Inferior parietal cortex (tissue), 1 donor: ENCODE data around the gene MARCHF10.

ENCODE experiments used
- DNase-seq: peaks from one replicate; pipeline ENCODE4 v3.0.0-alpha.2; 2016; ENCODE audit errors: extremely low spot score

Gene MARCHF10

GRCh38 chr17:62821189-62822079 is 13.3 kb upstream of the MARCHF10 start:
- DNase-seq, result no peak

- DNase-seq, result no peak
Measured at GRCh38 chr17:62819511-62820221, 11.6 kb upstream of the MARCHF10 start.

DNA sequence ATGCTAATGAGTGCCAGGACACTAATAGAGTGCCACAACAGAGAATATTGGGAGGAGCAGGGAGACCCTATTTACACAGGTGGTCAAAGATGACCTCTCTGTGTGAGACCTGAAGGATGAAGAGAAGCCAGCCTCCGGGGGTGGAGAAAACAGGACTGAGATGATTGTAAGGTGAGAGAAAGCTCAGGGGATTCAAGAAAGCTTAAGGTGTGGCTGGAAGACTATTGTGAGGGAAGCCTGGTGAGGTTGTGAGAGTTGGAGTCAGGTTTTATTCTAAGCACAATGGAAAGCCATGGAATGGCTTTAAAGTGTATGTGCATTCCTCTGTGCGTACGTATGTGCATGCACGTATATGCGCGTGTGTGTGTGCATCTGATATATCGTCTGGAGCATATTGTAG is 10.4 kb upstream of the MARCHF10 start:
- no peak for DNase-seq

DNA sequence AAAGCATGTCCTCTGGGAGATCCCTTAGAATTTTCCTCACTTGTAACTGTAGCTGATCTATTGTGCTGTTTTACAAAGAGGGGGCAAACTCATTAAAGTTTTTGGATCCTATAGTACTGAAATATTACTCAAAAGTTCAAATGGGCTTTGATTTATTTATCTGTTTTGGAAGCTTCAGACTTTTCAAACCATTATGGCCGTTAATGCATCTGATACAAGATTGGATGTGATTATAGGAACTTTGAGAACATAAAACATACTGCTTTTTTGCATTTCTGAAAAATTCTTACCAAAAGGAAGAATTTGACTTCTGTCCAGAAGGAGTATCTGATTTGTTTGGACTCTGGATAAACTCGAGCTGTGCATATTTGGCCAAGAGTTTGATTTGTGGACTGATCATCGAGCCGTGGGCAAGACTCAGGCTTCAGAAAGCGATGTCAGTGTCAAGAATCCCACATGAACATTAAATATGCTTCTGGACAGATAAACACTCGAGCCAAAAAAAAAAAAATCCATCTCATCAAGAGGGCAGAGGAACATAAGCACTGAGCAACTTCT is 8.2 kb upstream of the MARCHF10 start:
- no peak for DNase-seq

GRCh38 chr17:62809656-62810055 is 1.5 kb upstream of the MARCHF10 start:
- DNase-seq, result peak; percentile 42

- DNase-seq, result no peak
Measured at GRCh38 chr17:62808576-62808970, 459 bp upstream of the MARCHF10 start.

GRCh38 chr17:62805234-62805633 is 2.9 kb downstream of the MARCHF10 start:
- no peak for DNase-seq

- no peak for DNase-seq
Measured at GRCh38 chr17:62804822-62805221, 3.3 kb downstream of the MARCHF10 start.

- no peak for DNase-seq
Measured at GRCh38 chr17:62804025-62804424, 4.1 kb downstream of the MARCHF10 start.

GRCh38 chr17:62802561-62803205 is 5.4 kb downstream of the MARCHF10 start:
- DNase-seq, result no peak

GRCh38 chr17:62801553-62802114 is 6.5 kb downstream of the MARCHF10 start:
- DNase-seq, result no peak

DNA sequence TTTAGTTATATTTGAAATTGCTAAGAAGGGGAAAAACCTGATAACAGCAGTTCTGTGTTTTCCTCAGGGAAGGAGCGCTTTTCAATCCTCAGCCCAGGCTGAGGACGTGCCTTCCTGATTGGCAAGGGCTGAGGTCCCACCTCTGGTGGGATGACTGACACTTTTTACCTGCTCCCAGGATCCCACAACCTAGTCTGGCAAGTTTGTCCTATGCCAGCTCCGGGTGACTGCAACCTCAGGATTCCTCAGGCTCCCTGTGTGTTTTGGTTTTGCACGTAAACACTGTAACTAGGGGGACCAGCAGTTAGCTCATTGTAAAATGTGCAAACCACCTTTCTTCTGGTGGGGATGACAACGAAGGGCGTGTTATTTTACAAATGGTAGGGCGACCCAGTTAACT is 7.5 kb downstream of the MARCHF10 start:
- no peak for DNase-seq

- no peak for DNase-seq
Measured at GRCh38 chr17:62797959-62798358, 10.2 kb downstream of the MARCHF10 start.

- no peak for DNase-seq
Measured at GRCh38 chr17:62796291-62796690, 11.8 kb downstream of the MARCHF10 start.

DNA sequence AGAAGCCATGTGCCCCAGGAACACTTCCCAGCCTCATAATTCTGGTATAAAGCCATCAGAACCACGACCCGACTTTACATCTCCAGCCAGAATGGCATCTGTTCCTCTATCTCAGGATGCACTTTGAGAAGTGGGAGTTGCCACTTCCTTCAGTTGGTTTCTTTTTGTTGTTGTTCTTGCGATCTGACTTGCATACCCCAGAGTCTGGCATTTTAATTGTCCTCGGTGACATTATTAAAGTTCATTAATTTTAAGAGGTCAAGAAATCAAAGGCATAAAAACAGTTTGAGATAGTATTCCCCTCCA is 13.5 kb downstream of the MARCHF10 start:
- DNase-seq, result no peak

DNA sequence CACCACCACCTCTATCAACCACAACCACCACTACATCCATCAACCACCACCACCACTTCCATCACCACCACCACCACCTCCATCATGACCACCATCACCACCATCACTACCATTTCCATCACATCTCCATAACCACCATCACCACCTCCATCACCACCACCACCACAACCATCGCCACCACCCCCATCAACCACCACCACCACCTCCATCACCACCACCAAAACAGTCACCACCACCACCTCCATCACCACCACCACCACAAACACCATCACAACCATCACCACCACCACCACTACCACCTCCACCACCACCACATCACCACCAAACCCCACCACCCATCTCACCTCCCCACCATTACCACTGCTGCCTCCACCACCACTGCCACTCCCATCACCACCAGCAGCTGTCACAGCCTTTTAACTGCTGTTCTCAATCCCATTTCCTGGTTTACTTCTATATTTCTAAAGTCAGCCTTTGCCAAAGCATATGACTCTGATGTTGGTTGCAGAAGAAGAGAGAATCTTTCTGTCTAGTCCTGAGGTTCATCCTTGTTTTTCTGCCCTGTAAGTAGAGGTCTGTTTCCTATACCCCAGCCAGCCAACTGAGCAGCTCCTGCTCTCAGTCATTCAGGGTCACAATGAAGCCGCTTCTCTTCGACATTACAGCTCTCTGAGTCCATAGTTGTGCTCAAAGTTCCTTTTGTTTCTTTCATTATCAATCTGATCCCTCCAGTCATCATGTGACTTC is 14.0 kb downstream of the MARCHF10 start:
- DNase-seq, result no peak

DNA sequence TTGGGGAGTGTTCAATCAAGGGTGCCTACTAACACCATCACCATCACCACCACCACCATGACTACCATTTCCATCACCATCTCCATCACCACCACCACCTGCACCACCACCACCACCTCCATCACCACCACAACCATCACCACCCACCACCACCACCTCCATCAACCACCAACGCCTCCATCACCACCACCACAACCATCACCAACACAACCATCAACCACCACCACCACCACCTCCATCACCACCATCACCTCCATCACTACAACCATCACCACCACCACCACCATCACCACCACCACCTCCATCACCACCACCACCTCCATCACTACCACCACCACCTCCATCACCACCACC is 15.7 kb downstream of the MARCHF10 start:
- DNase-seq, result no peak

DNA sequence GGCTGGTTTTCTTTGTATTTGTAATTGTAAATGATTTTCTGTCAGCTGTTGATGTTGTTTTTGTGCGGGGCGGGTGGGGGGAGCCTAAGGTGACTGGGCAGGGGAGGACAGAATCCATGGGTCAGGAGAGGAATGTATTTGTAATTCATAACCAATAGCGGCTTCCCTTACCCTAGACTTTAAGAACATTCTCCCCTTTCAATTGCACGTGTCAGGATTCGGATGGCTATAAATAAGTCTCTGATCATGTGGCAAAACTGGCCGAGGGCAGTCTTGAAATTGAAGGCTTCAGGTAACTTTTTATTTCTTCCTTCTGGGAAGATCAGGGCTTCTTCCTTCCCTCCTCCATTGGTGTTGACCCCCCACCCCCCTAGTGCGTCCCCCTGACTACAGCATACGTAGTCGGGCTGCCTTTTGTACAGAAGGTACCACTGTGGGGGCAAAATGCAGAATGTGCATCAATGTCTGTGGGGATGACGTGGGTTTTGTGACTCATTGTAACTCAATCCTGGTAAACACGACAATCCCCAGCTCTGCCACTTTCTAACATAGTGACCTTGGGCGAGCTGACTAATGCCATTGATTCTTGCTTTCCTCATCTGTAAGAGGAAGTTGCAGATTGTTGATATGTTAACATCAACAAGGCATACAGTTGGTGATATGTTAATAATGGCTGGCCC is 16.2 kb downstream of the MARCHF10 start:
- no peak for DNase-seq

- DNase-seq, result no peak
Measured at GRCh38 chr17:62791235-62791734, 16.8 kb downstream of the MARCHF10 start.

GRCh38 chr17:62790564-62790986 is 17.5 kb downstream of the MARCHF10 start:
- no peak for DNase-seq

GRCh38 chr17:62787366-62787765 is 20.7 kb downstream of the MARCHF10 start:
- DNase-seq, result no peak
